GM23338 (cell line): ENCODE measurements around the gene ARHGAP4. TPM values are rescaled to one million over a fixed set of nuclear protein-coding genes. Genes with fewer than 3 reads are reported as not detected.
A peak's percentile ranks its signal among the peaks of the same experiment; 100 is the strongest.

ENCODE experiments used
- ATAC-seq: fragments of 200-7000 bp; cut with Tn5 transposase; 3 replicates; pipeline ENCODE4 v1.9.1; 2020
- DNase-seq: peaks from one replicate; pipeline ENCODE4 v3.0.0-alpha.2; 2015; ENCODE audit warnings: low spot score
- H2AFZ ChIP-seq: fragments of 200-600 bp; sonication (generic); 2 replicates; pipeline ENCODE4 v1.8.0; 2016; ENCODE audit warnings: antibody characterized with exemption, mild to moderate bottlenecking, moderate library complexity
- H3F3A ChIP-seq: fragments of 200-600 bp; sonication (generic); replicated peaks from 2 replicates; pipeline ENCODE4 v1.8.0; 2017; ENCODE audit warnings: antibody characterized with exemption, mixed run types, low read depth
- H3K27ac ChIP-seq: fragments of 200-600 bp; sonication (generic); 2 replicates; pipeline ENCODE4 v1.6.1; 2016; ENCODE audit warnings: low read depth
- H3K27me3 ChIP-seq: fragments of 200-600 bp; sonication (generic); 2 replicates; pipeline ENCODE4 v1.8.0; 2016; ENCODE audit warnings: mild to moderate bottlenecking, mixed run types, moderate library complexity; ENCODE audit not compliant: insufficient read depth
- H3K36me3 ChIP-seq: fragments of 200-600 bp; sonication (generic); 2 replicates; pipeline ENCODE4 v1.8.0; 2016; ENCODE audit warnings: mild to moderate bottlenecking; ENCODE audit not compliant: insufficient read depth
- H3K4me1 ChIP-seq: fragments of 200-600 bp; sonication (generic); 2 replicates; pipeline ENCODE4 v1.8.0; 2016; ENCODE audit warnings: mild to moderate bottlenecking, moderate library complexity; ENCODE audit not compliant: insufficient read depth
- H3K4me2 ChIP-seq: fragments of 200-600 bp; sonication (generic); 2 replicates; pipeline ENCODE4 v1.7.1; 2017; ENCODE audit warnings: mixed run types
- H3K4me3 ChIP-seq: fragments of 200-600 bp; sonication (generic); 2 replicates; pipeline ENCODE4 v1.6.1; 2016; ENCODE audit warnings: mixed run types
- H3K79me2 ChIP-seq: fragments of 200-600 bp; sonication (generic); replicated peaks from 2 replicates; pipeline ENCODE4 v1.8.0; 2017; ENCODE audit warnings: mild to moderate bottlenecking; ENCODE audit not compliant: insufficient read depth
- H3K9me2 ChIP-seq: fragments of 200-600 bp; sonication (generic); 2 replicates; pipeline ENCODE4 v1.8.0; 2017; ENCODE audit not compliant: insufficient read depth
- H4K20me1 ChIP-seq: fragments of 200-600 bp; sonication (generic); replicated peaks from 2 replicates; pipeline ENCODE4 v1.8.0; 2017; ENCODE audit warnings: mild to moderate bottlenecking; ENCODE audit not compliant: insufficient read depth
- H3K27ac Mint-ChIP-seq: 2 replicates; pipeline ENCODE4 v1.8.0; 2020; ENCODE audit warnings: inconsistent platforms, mild to moderate bottlenecking, moderate library complexity, mixed read lengths
- H3K27me3 Mint-ChIP-seq: 3 replicates; pipeline ENCODE4 v1.8.0; 2022; ENCODE audit warnings: low read depth, mild to moderate bottlenecking, moderate library complexity, mixed read lengths, inconsistent platforms; ENCODE audit not compliant: insufficient read depth, poor library complexity
- H3K36me3 Mint-ChIP-seq: 3 replicates; pipeline ENCODE4 v1.8.0; 2021; ENCODE audit warnings: low read depth, mild to moderate bottlenecking, inconsistent platforms, moderate library complexity, mixed read lengths
- H3K4me1 Mint-ChIP-seq: 3 replicates; pipeline ENCODE4 v1.8.0; 2020; ENCODE audit warnings: mild to moderate bottlenecking, inconsistent platforms, mixed read lengths
- H3K4me3 Mint-ChIP-seq: 3 replicates; pipeline ENCODE4 v1.8.0; 2021; ENCODE audit warnings: moderate library complexity, mild to moderate bottlenecking, inconsistent platforms, mixed read lengths
- H3K9me3 Mint-ChIP-seq: 3 replicates; pipeline ENCODE4 v1.8.0; 2020; ENCODE audit warnings: moderate library complexity, mild to moderate bottlenecking, inconsistent platforms, mixed read lengths
- CREB1 ChIP-seq: fragments of 250-450 bp; sonication (Bioruptor Pico); IDR thresholded peaks from 2 replicates; pipeline ENCODE4 v1.5.0; 2020; ENCODE audit warnings: low read depth, mild to moderate bottlenecking, moderate library complexity
- CTCF ChIP-seq, 2 experiments: fragments of 200-600 bp in 1 of 2; sonication (generic) in 1 of 2; conservative IDR thresholded peaks; 2 replicates each; pipeline versions ENCODE4 v1.5.1 to v1.6.1; 2016 to 2017; ENCODE audit warnings: antibody characterized with exemption in 2 of 2, low read depth in 2 of 2, mild to moderate bottlenecking in 2 of 2, moderate library complexity in 1 of 2
- ETS1 ChIP-seq: IDR thresholded peaks from 2 replicates; pipeline ENCODE4 v1.6.1; 2016; ENCODE audit warnings: antibody characterized with exemption
- EZH2 ChIP-seq: fragments of 200-600 bp; sonication (generic); IDR thresholded peaks from one replicate; pipeline ENCODE4 v1.8.0; 2017; ENCODE audit warnings: antibody characterized with exemption, mild to moderate bottlenecking, low read depth; ENCODE audit not compliant: unreplicated experiment
- EZH2phosphoT487 ChIP-seq: fragments of 200-600 bp; sonication (generic); IDR thresholded peaks from one replicate; pipeline ENCODE4 v1.8.1; 2018; ENCODE audit warnings: antibody characterized with exemption; ENCODE audit not compliant: unreplicated experiment
- JUNB ChIP-seq: IDR thresholded peaks from one replicate; pipeline ENCODE4 v1.6.1; 2016; ENCODE audit warnings: antibody characterized with exemption; ENCODE audit not compliant: unreplicated experiment
- NANOG ChIP-seq: IDR thresholded peaks from 2 replicates; pipeline ENCODE4 v1.6.1; 2016; ENCODE audit warnings: antibody characterized with exemption, borderline replicate concordance
- POLR2AphosphoS5 ChIP-seq: IDR thresholded peaks from 2 replicates; pipeline ENCODE4 v1.6.1; 2016; ENCODE audit warnings: antibody characterized with exemption, low read depth
- REST ChIP-seq: IDR thresholded peaks from one replicate; pipeline ENCODE4 v1.6.1; 2018; ENCODE audit warnings: antibody characterized with exemption; ENCODE audit not compliant: unreplicated experiment
- STAT1 ChIP-seq: IDR thresholded peaks from one replicate; pipeline ENCODE4 v1.6.1; 2016; ENCODE audit warnings: antibody characterized with exemption; ENCODE audit not compliant: unreplicated experiment
- ZNF114 ChIP-seq: fragments of 250-450 bp; sonication (Bioruptor Pico); IDR thresholded peaks from 2 replicates; pipeline ENCODE4 v1.5.0; 2020; ENCODE audit warnings: mild to moderate bottlenecking, moderate library complexity
- ZNF331 ChIP-seq: fragments of 250-450 bp; sonication (Bioruptor Pico); IDR thresholded peaks from 2 replicates; pipeline ENCODE4 v1.5.0; 2020; ENCODE audit warnings: low read depth, mild to moderate bottlenecking, moderate library complexity
- ZNF462 ChIP-seq: fragments of 250-450 bp; sonication (Bioruptor Pico); IDR thresholded peaks from 2 replicates; pipeline ENCODE4 v1.5.0; 2020; ENCODE audit warnings: mild to moderate bottlenecking, moderate library complexity
- polyA plus RNA-seq: library from polyadenylated mRNA; unstranded; fragments of >200 nt; fragmentation: Nextera tagmentation; extraction: Ambion mirVana; gene quantifications from 2 replicates; pipeline ENCODE4 v1.2.1, GENCODE V29; 2016
- total RNA-seq: library from RNA; depleted of rRNA; stranded (reverse); fragments of >200 nt; shearing (Covaris generic); gene quantifications from 2 replicates; pipeline ENCODE4 v1.2.3, GENCODE V29; 2014

Gene ARHGAP4
- total and polyA plus RNA-seq, 2 experiments from 2014 or later: 21.5 to 59.5 TPM

- ATAC-seq: no peak
- Histone ChIP-seq H3K27me3 (no peaks in the 10 kb centered on the region), H3F3A (no peaks in the 10 kb centered on the region), H3K4me1 (peaks cover 12% of the 10 kb centered on the region), H3K4me2 (peak overlapping the region; percentile 84), H3K4me3 (peak overlapping the region; percentile 85), H3K27ac (no peak overlapping the region), H3K9me2 (no peaks in the 10 kb centered on the region), H3K36me3 (no peaks in the 10 kb centered on the region), H2AFZ (no peak overlapping the region), H4K20me1 (peaks cover 17% of the 10 kb centered on the region), H3K79me2 (peaks cover 74% of the 10 kb centered on the region)
- H3K36me3 Mint-ChIP-seq: peaks cover 28% of the 10 kb centered on the region
- peaks cover 19% of the 10 kb centered on the region for H3K4me1 Mint-ChIP-seq
- peak overlapping the region; percentile 100 for H3K4me3 Mint-ChIP-seq
- DNase-seq: no peak
- H3K27ac Mint-ChIP-seq: peak overlapping the region; percentile 88
- no peak for TF ChIP-seq REST
- no peak for TF ChIP-seq ZNF114
- TF ChIP-seq POLR2AphosphoS5: no peak
- no peak for TF ChIP-seq NANOG
- no peak for TF ChIP-seq ETS1
- TF ChIP-seq CREB1 (CRISPR knock-in tag): no peak
- TF ChIP-seq CTCF (conservative IDR thresholded peaks at IDR 0.05; ENCODE audit: low read depth in 2 of 2): no peak
- no peak for TF ChIP-seq STAT1
- no peak for TF ChIP-seq EZH2
- no peak for TF ChIP-seq EZH2phosphoT487
- TF ChIP-seq ZNF462 (CRISPR knock-in tag): no peak
- no peak for TF ChIP-seq JUNB
- TF ChIP-seq ZNF331: no peak
- H3K27me3 Mint-ChIP-seq: peaks cover 6% of the 10 kb centered on the region
- H3K9me3 Mint-ChIP-seq: no peaks in the 10 kb centered on the region; the same call in 2 of the 3 replicates
Measured at GRCh38 chrX:153967536-153968224, 41.6 kb upstream of the ARHGAP4 start.
